D721Med (cell line): ENCODE results near the gene CFDP1.
"Not testable (repeated sequence)": the region's sequence is repeated elsewhere in the genome, so short reads cannot be mapped to it uniquely, and the experiment has no call there.

Experiments used
- DNase-seq: peaks from one replicate; pipeline ENCODE4 v3.0.0; 2011; ENCODE audit warnings: low spot score; ENCODE audit not compliant: insufficient read length
- FAIRE-seq: peaks from 2 replicates; lab custom pipeline; 2011; peaks lifted over from hg19 to GRCh38; lab: Jason Lieb, UNC
- CTCF ChIP-seq: IDR thresholded peaks from 2 replicates; pipeline ENCODE4 v1.5.1; 2012; ENCODE audit warnings: mild to moderate bottlenecking, control low read depth; ENCODE audit not compliant: insufficient read depth; ENCODE audit errors: missing control alignments

The CFDP1 gene

DNA sequence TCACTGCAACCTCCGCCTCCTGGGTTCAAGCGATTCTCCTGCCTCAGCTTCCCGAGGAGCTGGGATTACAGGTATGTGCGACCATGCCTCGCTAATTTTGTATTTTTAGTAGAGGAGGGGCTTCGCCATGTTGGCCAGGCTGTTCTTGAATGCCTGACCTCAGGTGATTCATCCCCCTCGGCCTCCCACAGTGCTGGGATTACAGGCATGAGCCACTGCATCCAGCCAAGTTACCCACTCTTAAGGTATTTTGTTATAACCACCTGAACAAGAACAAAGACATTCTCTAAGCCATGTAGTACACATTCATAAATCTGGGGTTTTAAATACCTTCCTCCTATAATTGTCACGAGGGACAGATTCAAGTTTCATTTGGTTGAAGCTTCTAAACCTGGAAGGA is 43.5 kb upstream of the CFDP1 start:
- FAIRE-seq (no peak), DNase-seq (no peak)
- no peak for TF ChIP-seq CTCF

GRCh38 chr16:75475420-75475847 is 42.1 kb upstream of the CFDP1 start:
- DNase-seq (no peak), FAIRE-seq (no peak)
- no peak for TF ChIP-seq CTCF

DNA sequence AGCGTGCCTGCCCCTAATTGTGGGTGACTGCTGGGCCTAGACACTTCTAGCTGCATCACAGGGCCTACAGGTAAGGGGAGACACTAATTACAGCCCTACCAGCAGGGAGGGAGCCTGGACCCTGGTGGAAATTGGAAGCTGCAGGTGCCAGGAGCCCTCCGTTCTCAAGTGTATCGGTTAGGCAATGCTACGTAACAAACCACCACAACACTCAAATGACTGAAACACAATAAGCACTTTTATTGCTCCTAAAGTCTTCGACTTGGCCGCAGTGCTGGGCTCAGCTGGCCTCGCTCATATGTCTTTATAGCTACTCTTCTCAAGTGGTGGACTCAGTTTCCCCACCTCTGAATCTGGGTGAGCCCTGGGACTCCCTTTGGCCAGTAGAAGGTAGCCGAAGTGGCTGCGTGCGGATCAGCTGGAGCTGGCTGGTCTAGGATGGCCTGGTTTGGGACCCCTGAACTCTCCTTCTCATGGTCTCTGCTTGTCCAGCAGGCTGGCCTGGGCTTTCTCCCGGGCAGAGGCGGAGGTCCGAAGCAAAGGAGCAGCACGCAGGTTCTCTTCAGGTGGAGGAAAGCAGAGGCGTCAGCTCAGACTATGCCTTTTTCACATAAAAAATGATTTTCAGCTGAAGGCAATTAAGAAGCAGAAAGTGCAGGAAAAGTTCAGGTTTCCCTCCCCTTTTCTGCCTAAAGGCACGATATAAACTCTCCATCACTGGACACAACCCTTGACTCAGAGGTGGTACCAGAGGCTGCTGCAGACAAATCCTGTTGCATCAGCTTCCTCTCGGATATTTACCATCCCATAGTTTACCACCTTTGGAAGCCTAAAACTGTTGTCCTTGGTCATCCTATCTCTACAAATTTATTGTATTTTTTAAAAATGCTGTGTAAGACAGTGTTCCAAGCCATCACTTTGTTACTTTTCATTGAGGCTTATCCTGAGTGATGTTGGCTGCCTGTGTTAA is 39.9 kb upstream of the CFDP1 start:
- FAIRE-seq: no peak

DNA sequence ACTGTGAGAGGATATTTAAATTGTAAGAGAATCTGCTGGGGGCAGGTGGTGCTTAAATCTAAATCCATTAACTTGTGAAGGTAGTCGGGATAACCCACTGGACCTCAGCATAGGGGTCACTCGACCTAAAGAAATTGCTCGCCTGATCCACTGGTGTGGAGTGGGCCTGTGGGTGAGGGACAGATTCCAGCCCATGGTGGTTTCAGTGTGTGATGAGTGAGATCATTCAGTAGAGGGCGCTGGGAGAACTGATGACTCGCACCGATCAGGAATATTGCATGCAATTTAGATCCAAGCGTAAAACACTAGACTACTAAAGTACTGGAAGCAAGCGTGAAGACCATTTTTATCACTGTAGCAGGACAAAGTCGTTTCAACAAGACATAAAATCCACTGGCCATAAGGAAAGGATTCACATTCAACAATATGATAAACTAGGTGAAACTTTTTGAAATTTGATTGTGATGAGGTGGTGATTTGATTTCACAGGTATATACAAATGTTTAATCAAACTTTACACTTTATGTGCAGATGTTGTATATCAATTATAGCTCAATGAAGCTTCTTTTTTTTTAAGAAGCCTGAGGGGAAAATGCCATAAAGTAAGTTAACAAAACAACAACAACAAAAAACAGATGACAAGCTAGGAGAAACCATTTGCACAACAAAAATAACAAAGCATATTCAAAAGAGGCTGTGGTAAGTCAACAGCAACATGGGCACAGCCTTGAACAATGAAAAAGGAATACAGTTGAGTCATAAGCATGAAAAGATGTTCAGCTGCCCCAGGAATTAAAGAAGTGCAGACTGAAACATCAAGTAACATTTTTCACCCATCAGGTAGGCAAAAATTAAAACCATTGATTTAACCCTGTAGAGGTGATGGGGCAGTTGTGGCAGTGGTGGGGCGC is 38.7 kb upstream of the CFDP1 start:
- peak; percentile 87 for TF ChIP-seq CTCF
- peak; percentile 40 for DNase-seq
- FAIRE-seq: no peak

More for the DNA sequence above, 39.9 kb upstream of the CFDP1 start:
- TF ChIP-seq CTCF: no peak
- DNase-seq: no peak

- DNase-seq (no peak), FAIRE-seq (no peak)
- TF ChIP-seq CTCF: no peak
These were observed 33.5 kb upstream of the CFDP1 start for GRCh38 chr16:75466760-75467159.

- TF ChIP-seq CTCF: peak; percentile 99
- FAIRE-seq (no peak), DNase-seq (peak; percentile 51)
These were observed 31.0 kb upstream of the CFDP1 start, which contains the start of gene TMEM170A for GRCh38 chr16:75464122-75464918. Gene TMEM170A, minus strand, starts transcription at chr16:75464689. Its CDS starts 89 bp downstream, at chr16:75464600.

- DNase-seq, FAIRE-seq: not testable (repeated sequence)
These were observed 30.3 kb upstream of the CFDP1 start for GRCh38 chr16:75463389-75464121.
